Right atrium auricular region (tissue), 2 donors: ENCODE results near the gene TEX30. TPM values are rescaled to one million over a fixed set of nuclear protein-coding genes. Genes with fewer than 3 reads are reported as not detected.

Source experiments
- DNase-seq: peaks from one replicate; pipeline ENCODE4 v3.0.0-alpha.2; 2019; ENCODE audit warnings: low spot score
- H3K27ac ChIP-seq, 2 donors: fragments of 200-600 bp; sonication (generic); 1 replicate in 1 of 2; 2 replicates in 1 of 2; pipeline ENCODE4 v1.5.1; 2016 to 2019
- H3K27me3 ChIP-seq, 2 donors: fragments of 200-600 bp; sonication (generic); one replicate each; pipeline versions ENCODE4 v1.5.1 to v1.6.0; 2017 to 2019
- H3K36me3 ChIP-seq: fragments of 200-600 bp; sonication (generic); one replicate; pipeline ENCODE4 v1.5.1; 2016
- H3K4me1 ChIP-seq, 2 donors: fragments of 200-600 bp; sonication (generic); one replicate each; pipeline versions ENCODE4 v1.5.1 to v1.6.0; 2017 to 2019
- H3K4me3 ChIP-seq, 2 donors: fragments of 200-600 bp; sonication (generic); 1 replicate in 1 of 2; 2 replicates in 1 of 2; pipeline ENCODE4 v1.5.1; 2017 to 2019; ENCODE audit warnings: mild to moderate bottlenecking in 1 of 2, moderate library complexity in 1 of 2
- H3K9me3 ChIP-seq, 2 donors: fragments of 200-600 bp; sonication (generic); one replicate each; pipeline ENCODE4 v1.5.1; 2019
- total RNA-seq, 2 donors: library from RNA; depleted of rRNA; stranded (reverse); fragments of >200 nt; gene quantifications; one replicate each; pipeline ENCODE4 v1.1.0, GENCODE V29; 2016
- TF ChIP-seq, protein P1 (sequence below), 2 donors: fragments of 200-600 bp; sonication (generic); IDR thresholded peaks; one replicate each; pipeline ENCODE4 v1.5.1; 2019; ENCODE audit warnings: antibody characterized with exemption in 2 of 2

Gene TEX30
- total RNA-seq, 2 donors from 2014 or later, result 8.4 to 8.9 TPM

DNA sequence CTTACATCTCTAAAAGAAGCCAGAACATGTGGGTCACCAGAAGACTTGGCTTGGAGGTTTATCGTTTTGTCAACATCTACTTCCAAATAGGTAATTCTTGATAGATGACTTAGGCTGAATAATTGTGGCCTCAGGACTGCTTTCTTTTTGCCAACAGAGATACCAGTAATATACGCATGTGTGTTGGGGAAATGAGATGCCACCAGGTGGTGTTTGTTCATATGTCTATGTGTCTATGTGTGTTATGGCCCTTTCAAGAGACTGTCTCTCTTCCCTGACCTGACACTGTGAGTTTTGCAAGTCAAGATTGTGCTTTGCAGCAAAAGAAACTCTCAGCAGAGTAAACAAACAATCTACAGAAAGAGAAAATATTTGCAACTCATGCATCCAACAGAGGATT is 47.2 kb downstream of the TEX30 start:
- H3K4me3 ChIP-seq, result no peak overlapping the region
- no peaks in the 10 kb centered on the region for H3K36me3 ChIP-seq
- H3K9me3 ChIP-seq, result no peaks in the 10 kb centered on the region
- H3K4me1 ChIP-seq, result peaks cover 0 to 5% of the 10 kb centered on the region in 2 donors
- no peak overlapping the region for H3K27ac ChIP-seq
- no peak for DNase-seq
- TF ChIP-seq, protein P1, sequence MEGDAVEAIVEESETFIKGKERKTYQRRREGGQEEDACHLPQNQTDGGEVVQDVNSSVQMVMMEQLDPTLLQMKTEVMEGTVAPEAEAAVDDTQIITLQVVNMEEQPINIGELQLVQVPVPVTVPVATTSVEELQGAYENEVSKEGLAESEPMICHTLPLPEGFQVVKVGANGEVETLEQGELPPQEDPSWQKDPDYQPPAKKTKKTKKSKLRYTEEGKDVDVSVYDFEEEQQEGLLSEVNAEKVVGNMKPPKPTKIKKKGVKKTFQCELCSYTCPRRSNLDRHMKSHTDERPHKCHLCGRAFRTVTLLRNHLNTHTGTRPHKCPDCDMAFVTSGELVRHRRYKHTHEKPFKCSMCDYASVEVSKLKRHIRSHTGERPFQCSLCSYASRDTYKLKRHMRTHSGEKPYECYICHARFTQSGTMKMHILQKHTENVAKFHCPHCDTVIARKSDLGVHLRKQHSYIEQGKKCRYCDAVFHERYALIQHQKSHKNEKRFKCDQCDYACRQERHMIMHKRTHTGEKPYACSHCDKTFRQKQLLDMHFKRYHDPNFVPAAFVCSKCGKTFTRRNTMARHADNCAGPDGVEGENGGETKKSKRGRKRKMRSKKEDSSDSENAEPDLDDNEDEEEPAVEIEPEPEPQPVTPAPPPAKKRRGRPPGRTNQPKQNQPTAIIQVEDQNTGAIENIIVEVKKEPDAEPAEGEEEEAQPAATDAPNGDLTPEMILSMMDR (IDR thresholded peaks at IDR 0.05), result peak in 1 of 2 donors; percentile 15
- no peaks in the 10 kb centered on the region for H3K27me3 ChIP-seq

DNA sequence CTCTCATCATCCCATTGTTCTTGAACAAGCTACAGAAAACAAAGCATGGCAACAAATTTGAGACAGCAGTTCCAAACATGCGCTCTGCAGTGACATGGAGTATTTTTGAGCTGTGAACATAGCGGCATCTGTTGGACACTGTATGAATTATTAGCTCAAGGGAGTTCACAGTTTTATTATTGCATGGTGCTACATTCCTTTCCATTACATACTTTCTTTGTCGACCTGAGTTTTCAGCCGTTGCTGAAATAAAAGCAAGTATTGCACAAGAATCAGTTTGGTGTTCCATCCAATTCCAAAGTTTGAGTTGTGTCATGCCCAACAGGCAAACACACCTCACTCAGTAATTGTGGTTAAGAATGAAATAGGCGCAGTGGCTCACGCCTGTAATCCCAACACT is 48.7 kb downstream of the TEX30 start:
- peaks cover 0 to 4% of the 10 kb centered on the region in 2 donors for H3K4me1 ChIP-seq
- H3K9me3 ChIP-seq, result no peaks in the 10 kb centered on the region
- no peak for DNase-seq
- H3K4me3 ChIP-seq, result no peak overlapping the region
- TF ChIP-seq, protein P1 (IDR thresholded peaks at IDR 0.05), result peak in 1 of 2 donors; percentile 59
- no peak overlapping the region for H3K27ac ChIP-seq
- H3K27me3 ChIP-seq, result no peaks in the 10 kb centered on the region
- H3K36me3 ChIP-seq, result no peaks in the 10 kb centered on the region

DNA sequence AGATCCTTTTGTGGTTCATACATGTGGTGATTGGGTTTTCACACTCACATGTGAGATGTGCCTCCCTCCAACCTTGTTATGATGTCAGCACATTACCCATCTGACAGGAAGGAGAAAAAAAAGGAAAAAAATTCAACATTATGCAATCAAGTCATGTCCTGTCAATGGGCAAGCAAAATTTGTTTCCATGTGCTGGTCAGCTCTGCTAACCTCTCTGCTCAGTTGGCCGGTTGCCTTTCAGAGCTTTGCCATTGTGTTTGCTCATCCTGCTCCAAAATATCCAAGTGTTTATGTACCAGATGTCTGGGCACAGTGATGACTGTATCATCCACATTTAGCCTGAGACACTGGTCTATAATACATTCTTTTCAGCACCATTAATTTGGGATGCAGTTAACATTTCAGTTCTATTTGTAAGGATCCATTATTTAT is 51.8 kb downstream of the TEX30 start:
- H3K4me1 ChIP-seq, result no peaks in the 10 kb centered on the region
- TF ChIP-seq, protein P1 (IDR thresholded peaks at IDR 0.05), result no peak
- H3K4me3 ChIP-seq, result no peak overlapping the region
- H3K27me3 ChIP-seq, result no peaks in the 10 kb centered on the region
- H3K9me3 ChIP-seq, result no peaks in the 10 kb centered on the region
- DNase-seq, result no peak
- no peaks in the 10 kb centered on the region for H3K36me3 ChIP-seq
- H3K27ac ChIP-seq, result no peak overlapping the region

DNA sequence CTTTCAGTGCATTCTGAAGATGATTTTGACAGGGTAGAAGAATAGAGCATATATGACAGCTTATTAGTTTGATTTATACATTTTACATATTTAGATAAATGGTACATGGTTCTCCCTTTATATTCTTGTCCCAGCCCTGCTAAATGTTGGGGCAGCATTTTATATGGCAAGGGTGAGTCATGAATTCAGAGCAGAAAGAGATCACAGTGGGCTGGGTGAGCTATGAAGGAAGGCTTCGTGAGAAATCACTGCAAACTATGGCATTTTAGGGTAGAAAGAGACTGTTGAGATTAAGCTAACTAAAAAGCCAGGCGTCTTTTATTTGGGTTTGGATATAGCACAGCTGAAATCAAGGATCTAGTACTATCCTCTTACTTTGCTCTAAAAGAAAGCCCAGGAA is 54.8 kb downstream of the TEX30 start:
- no peak for DNase-seq
- H3K36me3 ChIP-seq, result no peaks in the 10 kb centered on the region
- H3K27ac ChIP-seq, result no peak overlapping the region
- TF ChIP-seq, protein P1 (IDR thresholded peaks at IDR 0.05), result no peak
- no peaks in the 10 kb centered on the region for H3K9me3 ChIP-seq
- H3K4me1 ChIP-seq, result no peaks in the 10 kb centered on the region
- no peak overlapping the region for H3K4me3 ChIP-seq
- H3K27me3 ChIP-seq, result no peaks in the 10 kb centered on the region

Other genes starting within 250 kb of the TEX30 start
- 10 to 100 TPM; 28.6 to 59.9 TPM for gene TPP2, start 176.8 kb downstream of the TEX30 start, total RNA-seq
- not detected for gene METTL21C, start 78.7 kb downstream of the TEX30 start, total RNA-seq
- 1 to 10 TPM; 3.9 to 4.4 TPM for gene POGLUT2, start 25.2 kb upstream of the TEX30 start, total RNA-seq
- 10 to 100 TPM; 20.2 to 38.9 TPM for gene BIVM, start 25.3 kb upstream of the TEX30 start, total RNA-seq
- gene ERCC5, start 72.2 kb upstream of the TEX30 start, total RNA-seq, result 10 to 100 TPM; 38.2 to 40.0 TPM